ENCODE data around the gene KIRREL3.

The KIRREL3 gene

DNA sequence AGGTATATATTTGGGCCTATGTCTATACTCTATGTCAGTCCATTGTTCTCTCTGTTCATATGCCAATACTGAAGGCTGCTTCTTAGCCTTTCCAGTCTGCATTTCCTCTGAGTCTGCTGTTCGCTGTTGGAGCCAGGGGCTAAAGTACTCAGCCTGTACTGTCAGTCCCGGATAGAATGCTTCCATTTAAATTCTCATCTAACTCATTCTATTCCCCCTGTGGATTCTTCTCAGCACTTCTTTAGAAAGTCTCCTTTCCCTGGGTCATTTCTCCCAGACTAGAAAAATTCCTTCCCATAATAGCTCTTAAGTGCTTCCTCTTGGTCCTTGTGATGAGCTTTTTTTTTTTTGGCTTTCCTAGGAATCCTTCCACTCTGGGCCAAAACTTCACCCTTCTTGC is 293.1 kb downstream of the KIRREL3 start:
- DNase-seq (ENCODE audit: low read depth), result no peak

- DNase-seq (ENCODE audit: low read depth), result no peak
These were observed 296.5 kb downstream of the KIRREL3 start for GRCh38 chr11:126704096-126704495.

- DNase-seq (ENCODE audit: low read depth), result no peak
These were observed 296.9 kb downstream of the KIRREL3 start for GRCh38 chr11:126703662-126704061.

- no peak for DNase-seq (ENCODE audit: low read depth)
These were observed 297.6 kb downstream of the KIRREL3 start for GRCh38 chr11:126702987-126703386.

DNA sequence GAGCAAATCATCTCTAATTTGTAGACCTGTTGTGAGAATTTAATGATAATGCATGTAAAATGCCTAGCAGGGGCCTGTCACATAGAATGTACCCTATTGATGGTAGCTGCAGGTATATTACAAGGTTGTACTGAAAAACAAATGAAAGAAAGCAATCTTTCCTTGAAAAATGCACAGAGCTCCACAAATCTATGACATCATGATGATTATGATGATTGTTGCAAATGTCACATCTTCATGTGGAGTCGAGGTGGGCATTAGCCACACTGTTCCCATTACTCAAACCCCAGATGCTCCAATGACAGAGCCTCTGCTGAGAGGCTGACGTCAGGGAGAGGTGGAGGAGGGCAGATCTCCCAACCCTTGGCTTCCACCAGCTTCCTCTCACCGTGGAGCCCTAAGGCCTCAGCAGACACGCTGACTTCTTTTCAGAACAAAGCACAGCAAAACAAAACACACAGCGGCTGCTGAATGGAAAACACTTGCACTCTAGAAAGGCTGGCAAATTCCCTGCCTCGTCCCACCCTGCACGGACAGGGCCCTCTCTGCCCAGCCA is 298.3 kb downstream of the KIRREL3 start:
- no peak for DNase-seq (ENCODE audit: low read depth)

DNA sequence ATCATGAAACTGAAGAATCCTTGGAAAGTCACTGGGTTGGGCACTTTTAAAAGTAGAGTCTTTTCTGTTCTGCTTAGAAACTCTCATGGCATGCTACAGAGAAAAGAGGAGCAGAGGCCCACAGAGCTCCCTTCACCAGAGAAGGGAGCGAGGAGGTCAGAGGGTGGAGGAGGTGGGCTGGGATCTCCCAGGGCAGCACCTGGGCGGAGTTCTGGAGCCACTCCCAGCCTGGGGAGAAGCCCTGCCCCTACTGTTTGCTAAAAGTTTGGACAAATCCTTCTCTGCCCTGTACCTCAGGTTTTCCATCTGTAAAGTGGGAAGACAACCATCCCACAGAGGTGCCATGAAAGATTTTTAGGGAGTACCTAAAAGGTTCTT is 299.1 kb downstream of the KIRREL3 start:
- DNase-seq (ENCODE audit: low read depth), result no peak

DNA sequence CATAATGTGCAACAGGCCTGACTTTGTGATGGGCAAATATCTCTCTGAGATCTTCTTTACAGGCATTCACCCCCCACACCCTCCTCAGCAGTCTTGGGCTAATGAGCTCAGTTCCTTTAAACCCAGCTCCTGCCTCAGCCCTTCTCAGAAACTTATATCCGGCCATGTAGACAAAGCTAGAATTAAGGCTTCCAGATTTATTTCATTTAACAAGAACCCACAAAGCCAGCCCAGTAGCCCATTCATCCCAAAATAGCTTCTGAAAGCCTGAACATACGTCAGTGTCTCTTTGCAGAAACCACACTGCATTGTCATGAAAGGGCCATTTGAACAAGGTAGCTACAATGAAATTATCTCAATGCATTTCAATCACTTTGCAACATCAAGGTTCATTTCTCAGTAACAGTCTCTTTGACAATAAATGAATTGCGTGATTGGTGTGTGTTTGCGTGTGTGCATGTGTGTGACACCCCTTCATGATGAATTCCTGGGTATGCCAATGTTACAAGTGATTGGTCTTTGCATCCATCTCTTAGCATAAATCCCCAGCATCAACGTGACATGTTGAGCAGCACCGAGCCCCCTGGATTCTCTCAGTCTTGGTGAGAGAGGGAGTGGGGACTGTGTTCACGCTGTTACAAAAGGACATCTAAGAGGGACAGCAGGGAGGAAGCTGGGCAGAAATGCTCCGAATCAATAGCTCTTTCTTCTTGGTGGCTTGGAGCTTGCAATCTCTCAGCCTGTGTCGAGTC is 299.6 kb downstream of the KIRREL3 start:
- no peak for DNase-seq (ENCODE audit: low read depth)

DNA sequence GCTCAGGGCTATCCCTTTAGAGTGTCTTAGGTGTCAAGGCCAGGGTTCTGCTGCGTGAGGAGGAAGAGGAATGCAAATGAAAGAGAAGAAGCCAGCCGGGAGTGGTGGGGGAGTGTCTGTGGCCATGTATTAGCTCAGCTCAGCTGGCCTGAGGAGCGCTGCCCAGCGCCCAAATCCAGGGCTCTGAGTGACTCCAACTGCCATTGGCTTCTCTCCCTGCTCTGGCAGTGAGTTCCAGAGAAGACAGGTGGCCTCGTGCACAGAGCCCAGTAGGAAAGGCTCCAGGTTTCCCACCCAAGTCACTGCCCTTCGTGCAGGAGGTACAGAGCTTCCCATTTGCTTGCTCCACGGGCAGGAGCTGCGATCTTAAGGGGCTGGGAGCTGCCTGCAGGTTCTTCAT is 302.0 kb downstream of the KIRREL3 start:
- DNase-seq (ENCODE audit: low read depth), result no peak

GRCh38 chr11:126697936-126698335 is 302.6 kb downstream of the KIRREL3 start:
- DNase-seq (ENCODE audit: low read depth), result no peak

GRCh38 chr11:126696982-126697381 is 303.6 kb downstream of the KIRREL3 start:
- DNase-seq (ENCODE audit: low read depth), result no peak

DNA sequence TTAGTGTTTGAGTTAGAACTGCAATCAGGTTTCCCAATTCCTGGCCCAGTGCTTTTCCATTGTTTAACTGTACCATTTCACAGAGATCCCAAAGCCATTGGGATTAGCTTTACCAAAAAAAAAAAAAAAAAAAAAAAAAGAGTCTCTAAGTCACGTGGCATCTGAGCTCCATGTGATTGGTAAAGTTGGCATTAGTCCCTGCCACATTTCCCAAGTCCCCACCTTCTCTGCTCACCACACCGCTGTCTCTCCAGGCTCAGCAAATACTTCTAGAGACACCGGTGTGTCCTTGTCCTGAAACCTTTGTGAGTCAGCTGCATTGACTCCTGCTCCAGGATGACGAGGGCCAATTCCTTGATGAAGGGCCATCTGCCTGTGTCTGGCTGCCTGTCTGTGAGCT is 305.3 kb downstream of the KIRREL3 start:
- DNase-seq (ENCODE audit: low read depth), result no peak

GRCh38 chr11:126694065-126694625 is 306.4 kb downstream of the KIRREL3 start:
- DNase-seq (ENCODE audit: low read depth), result no peak

DNA sequence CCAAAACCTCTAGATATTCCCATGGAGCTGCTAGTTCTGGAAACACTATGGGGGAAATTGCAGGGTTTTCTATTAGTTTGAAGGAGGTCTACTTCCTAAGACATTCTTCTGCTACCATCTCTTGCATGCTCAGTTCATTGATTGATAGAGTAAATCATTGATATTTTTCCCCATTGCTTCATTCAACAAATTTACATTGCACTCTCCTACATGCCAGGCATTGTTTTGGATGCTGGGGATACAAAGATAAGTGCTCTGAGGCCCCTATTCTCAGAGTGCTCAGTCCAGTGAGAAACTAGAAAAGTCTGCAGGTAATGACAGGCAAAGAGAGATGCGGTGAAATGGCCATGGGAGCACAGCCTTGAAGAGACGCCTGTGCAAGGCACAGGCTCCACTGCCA is 313.1 kb downstream of the KIRREL3 start:
- no peak for DNase-seq (ENCODE audit: low read depth)

DNA sequence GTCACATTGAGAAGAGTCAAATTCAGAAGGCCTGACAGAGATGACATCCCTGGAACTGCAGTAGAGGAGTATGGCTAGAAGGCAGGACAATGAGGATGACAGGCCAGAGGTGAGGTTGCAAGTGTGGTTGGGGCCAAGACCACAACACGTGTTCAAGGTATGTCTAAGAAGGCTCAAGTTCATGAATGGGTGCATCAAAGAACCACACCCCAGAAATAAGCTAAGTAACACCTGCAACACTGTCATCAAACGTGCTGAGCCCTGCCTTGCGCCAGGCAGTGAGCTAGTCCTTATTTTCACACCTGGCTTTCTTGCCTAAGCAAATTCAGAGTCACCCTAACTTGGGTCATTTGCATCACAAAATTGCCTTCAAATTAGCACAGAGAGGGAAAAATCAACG is 313.6 kb downstream of the KIRREL3 start:
- DNase-seq (ENCODE audit: low read depth), result no peak

GRCh38 chr11:126683766-126684728 is 316.5 kb downstream of the KIRREL3 start:
- DNase-seq (ENCODE audit: low read depth), result no peak

DNA sequence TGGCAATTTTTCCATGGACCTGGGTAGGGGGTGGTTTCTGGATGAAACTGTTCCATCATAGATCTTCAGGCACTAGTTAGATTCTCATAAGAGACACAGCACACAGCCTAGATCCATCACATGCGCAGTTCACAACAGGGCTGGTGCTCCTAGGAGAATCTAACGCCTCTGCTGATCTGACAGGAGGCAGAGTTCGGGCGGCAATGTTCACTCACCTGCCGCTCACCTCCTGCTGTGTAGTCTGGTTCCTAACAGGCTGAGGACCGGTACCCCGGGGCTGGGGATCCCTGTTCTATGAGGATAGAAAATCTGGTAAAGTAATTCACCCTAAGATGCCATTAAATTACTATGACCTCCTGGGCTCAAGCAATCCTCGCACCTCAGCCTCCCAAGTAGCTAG is 318.0 kb downstream of the KIRREL3 start:
- DNase-seq (ENCODE audit: low read depth), result no peak

GRCh38 chr11:126680700-126681099 is 319.9 kb downstream of the KIRREL3 start:
- no peak for DNase-seq (ENCODE audit: low read depth)

- DNase-seq (ENCODE audit: low read depth), result no peak
These were observed 320.4 kb downstream of the KIRREL3 start for GRCh38 chr11:126680131-126680530.

DNA sequence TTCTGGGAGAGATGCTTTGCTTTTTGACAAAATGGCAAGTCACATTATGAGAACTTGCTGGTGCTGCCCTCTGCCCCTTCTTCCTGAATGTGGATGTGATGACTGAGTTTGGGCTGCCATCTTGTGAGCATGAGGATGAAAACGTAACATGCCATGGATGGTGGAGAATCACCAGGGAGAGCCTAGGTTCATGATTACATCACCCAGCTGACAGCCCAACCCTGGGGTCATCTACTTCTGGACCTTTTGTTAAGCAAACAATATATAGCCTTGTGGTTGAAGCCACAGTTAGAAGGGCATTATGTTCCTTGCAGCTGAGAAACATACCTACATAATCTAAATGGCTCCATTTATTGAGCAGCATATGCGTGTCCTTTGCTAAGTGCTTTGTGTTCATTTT is 321.5 kb downstream of the KIRREL3 start:
- DNase-seq (ENCODE audit: low read depth), result no peak

DNA sequence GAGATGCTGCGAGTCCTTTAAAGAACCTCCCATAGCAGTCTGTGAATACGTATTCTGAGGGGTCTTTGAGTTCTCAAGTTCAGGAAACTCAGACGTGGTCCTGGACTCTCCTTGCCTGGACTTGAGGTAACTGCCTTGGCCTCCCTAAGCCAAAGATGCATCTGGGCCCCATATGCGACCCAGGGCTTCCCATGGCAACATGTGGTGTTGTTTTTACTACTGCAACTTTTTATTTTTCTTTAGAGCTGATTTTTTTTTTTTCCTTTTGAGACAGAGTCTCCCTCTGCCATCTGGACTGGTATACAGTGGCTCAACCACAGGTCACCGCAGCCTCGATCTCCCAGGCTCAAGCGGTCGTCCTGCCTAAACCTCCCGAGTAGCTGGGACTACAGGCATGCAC is 324.0 kb downstream of the KIRREL3 start:
- no peak for DNase-seq (ENCODE audit: low read depth)

- DNase-seq (ENCODE audit: low read depth), result no peak
These were observed 327.3 kb downstream of the KIRREL3 start for GRCh38 chr11:126673319-126673718.

DNA sequence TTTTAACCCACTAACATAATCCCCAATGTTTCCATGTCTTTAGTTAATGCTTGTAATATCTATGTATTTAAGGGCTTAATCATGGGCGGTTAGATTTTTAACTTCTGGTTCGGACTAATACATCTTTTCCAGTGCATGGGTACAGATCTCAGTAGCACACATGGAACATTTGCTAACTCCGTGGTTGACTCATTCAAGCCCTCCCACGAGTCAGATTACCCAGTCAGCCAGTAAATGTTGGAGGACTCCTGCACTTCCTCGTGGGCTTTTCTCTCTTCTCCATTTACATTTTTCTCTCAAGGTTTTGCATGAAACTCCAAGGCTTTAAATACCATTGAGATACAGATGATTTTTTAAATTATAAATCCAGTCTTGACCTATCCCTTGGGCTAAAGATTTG is 331.2 kb downstream of the KIRREL3 start:
- DNase-seq (ENCODE audit: low read depth), result no peak

- DNase-seq (ENCODE audit: low read depth), result no peak
These were observed 335.9 kb downstream of the KIRREL3 start for GRCh38 chr11:126664643-126665042.

Measured in activated T-cell treated with anti-CD3 and anti-CD28 coated beads for 24 hours (primary cell).